Hematopoietic multipotent progenitor cell treated with erythropoietin and hydrocortisone succinate and interleukin-3 and kit ligand, for 17 days (in vitro differentiated cells): Measurements from ENCODE around the gene CAV2.

Source experiments
- DNase-seq: peaks from one replicate; pipeline ENCODE4 v3.0.0-alpha.2; 2015; ENCODE audit warnings: low spot score

Gene CAV2

DNA sequence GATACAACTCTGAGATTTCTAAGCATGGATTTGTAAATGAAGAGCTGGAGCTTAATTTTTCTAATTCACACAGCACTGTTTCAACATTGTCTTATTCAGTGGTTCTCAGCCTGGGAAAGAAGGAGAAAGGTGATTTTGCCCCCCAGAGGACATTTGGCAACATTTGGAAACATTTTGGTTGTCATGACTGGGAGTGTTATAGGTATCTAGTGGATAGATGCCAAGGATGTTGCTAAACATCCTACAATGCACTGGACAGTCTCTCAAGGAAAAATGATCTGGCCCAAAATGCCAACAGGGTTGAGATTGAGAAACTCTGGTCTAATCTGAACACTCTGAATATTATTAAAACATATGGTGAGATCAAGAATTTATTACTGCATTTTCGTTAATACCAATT, 3.8 kb upstream of the CAV2 start:
- no peak for DNase-seq

DNA sequence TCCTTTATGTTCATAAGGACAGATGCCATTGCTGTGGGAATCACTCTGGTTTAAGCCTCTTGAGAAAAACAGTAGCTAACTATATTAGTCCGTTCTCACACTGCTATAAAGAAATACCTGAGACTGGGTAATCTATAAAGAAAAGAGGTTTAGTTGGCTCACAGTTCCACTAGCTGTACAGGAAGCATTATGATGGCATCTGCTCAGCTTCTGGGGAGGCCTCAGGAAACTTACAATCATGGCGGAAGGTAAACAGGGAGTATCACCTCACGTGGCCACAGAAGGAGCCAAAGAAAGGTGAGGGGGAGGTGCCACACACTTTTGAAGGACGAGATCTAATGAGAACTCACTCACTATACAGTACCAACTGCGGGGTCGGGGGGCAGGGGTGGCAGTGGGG, 2.9 kb upstream of the CAV2 start:
- DNase-seq, result no peak

DNA sequence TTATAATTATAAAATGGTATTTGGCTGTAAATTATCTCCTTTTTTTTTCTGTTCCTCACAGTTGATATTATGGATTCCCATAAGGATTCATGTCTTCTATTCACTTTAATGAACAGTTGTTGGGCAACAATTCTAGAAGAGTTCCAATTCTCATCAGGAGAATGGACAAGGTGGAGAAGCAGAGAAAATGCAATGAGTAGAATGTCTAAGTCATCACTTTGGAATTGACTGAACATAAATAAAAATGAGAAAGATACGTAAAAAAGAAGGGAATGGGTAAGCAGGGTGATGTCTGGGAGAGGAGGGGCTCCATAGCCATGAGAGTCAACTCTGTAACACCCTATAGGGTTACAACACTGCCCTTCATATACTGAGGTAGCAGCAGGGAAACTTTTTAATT, 1.8 kb upstream of the CAV2 start:
- DNase-seq, result no peak

DNA sequence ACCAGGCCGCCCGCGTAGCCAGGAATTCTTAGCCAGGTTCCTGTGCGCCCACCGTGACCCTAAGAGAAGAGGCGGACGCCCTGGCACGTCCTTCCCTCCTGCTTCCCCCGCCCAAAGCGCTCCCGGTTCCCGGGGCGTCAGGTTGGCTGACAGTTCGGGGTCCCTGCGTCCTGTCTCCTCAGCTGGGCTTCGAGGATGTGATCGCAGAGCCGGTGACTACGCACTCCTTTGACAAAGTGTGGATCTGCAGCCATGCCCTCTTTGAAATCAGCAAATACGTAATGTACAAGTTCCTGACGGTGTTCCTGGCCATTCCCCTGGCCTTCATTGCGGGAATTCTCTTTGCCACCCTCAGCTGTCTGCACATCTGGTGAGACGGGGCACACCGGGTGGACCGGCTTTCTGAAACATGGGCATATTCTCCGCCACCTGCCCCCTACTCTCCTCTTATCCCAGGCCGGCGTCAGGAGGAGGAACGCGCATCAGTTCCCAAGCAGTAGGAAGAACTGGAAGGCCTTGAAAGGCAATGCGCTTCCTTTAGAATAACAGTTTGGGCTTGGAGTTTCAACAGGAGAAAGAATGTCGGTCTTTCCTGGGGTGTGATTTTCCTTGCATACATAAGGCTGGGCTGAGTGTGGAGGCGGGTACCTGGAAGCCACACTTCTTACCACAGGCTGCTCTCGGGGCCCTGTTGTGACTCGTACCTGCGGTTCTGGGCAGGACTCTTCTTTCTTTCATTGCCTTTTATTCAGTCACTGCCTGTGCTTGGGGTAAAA, 728 bp downstream of the CAV2 start:
- no peak for DNase-seq

DNA sequence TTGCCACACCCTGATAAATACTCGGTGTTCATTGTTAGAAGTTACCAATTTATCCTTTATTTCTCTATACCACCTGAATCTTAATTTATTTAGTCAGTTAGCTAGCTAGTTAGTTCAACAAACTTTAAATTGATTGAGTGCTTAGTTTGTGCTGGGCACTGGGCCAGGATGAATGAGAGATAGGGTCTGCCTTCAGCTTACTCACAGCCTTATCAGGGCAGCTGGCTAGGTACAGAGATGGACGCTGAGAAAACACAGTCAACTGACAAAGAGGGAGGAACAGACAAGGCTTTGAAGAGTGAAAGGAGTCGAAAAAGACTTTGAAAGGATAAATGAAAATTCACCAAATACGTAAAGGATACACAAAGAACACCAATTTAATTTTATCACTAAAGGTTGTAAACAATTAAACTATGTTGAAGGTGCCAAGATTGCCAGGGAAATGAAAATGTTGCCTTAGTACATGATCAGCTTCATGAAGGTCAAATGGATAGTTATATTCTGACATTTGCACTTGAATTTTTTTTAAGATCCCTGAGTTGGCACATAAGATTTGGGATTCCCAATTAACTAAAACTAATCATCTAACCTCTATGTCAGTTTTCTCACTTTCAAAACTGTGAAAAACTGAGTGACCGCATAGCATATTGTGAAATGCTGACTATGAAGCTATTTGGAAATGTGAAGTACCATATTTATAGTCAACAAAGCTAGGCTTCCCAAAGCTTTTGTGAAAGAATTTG, 2.1 kb downstream of the CAV2 start:
- DNase-seq, result no peak

DNA sequence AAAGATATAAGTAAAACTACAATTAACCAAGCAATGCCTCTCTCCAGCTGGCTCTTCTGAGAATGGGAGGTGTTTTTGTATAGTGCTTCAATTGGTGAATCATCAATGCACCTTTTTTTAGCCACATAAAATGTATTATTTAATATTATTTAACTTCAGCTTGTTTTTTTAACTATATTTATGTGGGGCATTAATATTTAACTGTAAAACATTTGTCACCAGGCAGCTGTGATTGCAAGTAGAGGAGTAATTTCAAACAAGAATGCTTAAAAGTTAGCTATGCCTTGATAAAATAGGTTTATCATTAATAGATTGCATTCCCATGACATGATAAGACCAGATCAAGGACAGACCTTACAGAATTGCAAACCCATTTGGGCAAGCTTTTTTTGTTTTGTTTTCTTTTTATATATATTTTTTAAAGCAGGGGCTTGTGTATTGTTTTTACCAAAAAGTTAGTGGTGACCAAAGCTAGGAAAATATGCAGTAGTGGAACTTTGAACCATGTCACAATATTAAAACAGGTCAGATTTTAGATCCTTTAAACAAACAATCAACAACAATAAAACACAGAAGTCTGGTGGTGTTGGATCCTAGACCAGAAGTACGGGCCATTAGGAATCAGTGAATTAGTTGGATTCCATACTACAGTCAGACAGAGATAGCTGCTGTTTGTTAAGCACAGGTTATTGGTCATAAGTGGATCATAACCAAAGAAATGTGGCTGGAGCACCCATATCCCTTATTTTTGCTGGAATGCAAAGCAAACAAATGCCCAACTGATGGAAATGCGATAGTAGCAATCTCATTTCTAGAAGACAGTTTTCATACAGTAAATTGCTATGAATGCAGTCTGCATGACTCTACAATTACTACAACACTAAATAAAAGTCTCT, 2.9 kb downstream of the CAV2 start:
- no peak for DNase-seq

DNA sequence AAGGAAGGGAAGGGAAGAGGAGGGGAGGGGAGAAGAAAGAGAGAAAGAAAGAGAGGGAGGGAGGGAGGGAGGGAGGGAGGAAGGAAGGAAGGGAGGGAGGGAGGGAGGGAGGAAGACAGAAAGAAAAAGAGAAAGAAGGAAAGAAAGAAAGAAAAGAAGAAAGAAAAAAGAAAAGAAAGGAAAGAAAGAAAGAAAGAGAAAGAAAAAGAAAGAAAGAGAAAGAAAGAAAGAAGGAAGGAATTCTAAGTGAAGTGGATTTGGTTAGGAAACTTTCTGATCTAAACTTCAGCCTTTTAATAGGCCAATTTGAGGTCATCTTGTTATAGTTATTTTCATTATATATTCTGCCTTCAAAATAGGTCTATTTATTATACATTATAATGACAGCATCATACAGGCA, 4.3 kb downstream of the CAV2 start:
- no peak for DNase-seq

DNA sequence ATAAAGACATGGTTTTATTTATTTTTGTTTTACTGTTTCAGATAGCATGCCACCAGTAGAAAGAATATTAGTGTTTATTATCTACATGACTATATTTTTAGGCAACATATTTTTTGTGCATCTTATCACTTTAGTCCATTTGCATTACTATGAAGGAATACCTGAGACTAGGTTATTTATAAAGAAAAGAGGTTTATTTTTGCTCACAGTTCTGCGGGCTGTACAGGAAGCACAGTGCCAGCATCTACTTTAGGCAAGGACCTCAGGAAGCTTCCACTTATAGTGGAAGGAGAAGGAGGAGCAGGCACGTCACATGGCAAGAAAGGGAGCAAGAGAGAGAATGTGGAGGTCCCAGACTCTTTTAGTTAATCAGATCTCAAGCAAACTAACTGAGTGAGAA, 5.7 kb downstream of the CAV2 start:
- DNase-seq, result no peak

DNA sequence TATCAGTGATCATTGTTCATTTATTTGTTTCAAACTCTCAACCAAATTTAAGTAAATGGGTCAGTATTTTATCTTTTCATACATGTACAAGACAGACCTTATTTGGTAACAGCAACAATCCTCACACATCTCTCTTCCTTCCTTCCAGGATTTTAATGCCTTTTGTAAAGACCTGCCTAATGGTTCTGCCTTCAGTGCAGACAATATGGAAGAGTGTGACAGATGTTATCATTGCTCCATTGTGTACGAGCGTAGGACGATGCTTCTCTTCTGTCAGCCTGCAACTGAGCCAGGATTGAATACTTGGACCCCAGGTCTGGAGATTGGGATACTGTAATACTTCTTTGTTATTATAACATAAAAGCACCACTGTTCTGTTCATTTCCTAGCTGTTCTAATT, 6.3 kb downstream of the CAV2 start:
- DNase-seq, result no peak

DNA sequence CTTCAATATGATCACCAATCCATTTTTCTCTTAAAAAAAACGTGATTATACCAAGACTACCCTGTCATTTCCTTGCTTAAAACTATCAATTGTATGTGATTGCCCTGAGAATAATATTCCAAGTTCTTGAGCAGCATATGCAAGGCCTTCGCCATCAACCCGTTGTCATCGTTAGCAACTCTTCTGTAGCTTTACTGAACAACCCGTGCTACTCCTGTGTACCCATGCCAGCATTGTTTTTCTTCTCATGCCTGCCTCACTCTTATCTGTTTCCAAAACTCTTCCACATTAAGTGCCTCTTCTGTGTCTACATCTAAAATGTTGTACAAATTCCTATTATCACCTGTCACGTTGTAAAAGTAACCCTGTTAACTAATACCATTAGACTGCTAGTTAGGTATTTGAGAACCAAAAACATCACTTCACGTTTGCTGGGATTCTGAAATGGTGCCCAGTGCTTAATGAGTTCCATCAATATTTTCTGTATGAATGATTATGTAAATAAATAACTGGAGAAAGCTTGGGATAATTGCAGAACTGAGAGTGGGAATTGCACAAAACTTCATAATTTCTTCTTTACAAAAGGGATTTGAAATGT, 10.5 kb downstream of the CAV2 start:
- no peak for DNase-seq

DNA sequence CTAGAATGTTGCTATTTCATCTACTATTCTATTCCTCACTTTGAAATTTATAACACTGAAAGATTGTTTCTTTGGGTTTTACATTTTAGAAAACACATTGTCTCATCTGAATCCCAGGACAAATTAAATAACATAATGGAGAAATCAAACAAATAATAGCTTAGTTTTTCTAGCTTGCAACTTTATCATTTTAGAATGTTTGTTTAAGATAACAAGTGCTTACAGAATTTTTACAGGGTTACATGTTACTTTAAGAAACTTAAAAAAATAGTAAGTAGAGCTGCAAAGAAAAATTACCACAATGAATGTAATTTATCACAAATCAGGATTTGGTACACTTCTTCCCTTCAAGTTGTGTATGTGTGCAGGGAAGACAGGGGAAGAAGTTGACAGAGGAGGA, 11.3 kb downstream of the CAV2 start:
- no peak for DNase-seq

DNA sequence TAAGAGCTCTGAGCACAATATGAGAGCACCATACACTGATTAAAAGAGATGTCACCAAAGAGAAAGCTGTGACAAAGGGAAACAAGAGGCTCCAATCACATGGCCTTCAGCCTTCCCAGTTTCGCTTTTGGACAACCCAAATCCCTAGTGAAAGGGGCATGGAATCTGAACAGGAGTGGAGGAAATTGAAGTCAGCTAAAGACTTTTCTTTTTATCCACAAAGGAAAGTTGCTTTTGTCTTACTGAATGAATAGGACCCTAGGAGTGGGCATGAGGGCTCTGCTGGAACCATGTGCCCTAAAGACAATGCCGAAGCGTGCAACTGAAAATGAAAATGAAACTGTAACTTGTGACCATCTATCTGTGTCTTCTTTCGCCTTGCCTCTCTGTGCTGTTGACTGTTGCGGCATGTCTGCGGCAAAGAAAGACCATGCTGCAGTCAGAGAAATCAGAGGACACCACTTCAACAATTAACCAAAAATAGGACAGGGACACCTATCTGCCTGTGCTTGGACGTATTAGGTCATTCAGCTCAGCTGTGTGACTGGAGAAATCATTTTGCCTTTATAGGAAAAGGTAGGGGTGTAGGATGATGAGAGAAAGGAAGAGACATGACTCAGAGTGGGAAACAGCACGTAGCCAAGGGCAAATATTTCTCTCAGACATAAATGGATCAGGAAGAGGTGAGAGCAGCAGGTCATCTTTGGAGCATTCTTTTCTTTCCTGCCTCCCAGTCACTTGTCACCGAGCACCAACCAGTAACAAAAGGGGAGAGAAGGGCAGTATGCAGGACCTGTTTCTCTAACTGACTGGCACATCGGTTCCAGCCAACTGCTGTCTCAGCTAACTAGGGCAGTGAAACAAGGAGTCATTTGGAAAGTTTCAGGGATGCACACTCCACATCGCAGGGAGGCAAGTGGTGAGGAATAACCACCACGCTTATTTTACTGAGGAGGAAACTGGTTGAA, 12.3 kb downstream of the CAV2 start:
- DNase-seq, result no peak

DNA sequence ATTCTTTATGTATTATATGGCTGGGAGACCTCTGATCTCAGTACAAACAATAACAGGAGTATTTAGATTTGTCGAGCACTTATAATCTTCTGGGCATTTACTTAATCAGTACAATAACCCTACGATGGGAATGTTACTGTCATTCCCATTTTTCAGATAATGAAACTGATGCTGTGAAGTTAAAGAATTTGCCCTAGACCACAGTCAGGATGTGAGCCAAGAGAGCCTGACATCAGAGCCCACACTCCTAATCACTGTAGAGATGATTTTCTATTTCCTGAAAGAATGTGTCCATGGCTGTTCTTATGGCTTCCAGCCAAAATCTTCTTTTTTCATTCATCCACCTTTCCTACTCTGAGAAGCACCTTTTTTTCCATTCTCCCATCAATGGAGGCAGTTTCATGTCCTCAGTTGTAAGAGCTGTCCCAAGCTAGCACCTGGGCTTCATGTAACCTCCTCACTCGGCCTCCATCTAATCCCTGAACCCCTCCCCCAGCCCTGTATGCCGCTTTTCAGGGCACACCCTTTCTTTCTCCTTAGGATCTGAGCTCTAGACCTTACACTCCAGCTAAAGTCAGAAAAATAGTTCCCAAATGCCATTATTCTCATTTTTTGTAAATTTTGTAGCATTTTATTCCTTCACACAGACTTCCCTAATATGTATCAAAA, 13.1 kb downstream of the CAV2 start:
- no peak for DNase-seq

DNA sequence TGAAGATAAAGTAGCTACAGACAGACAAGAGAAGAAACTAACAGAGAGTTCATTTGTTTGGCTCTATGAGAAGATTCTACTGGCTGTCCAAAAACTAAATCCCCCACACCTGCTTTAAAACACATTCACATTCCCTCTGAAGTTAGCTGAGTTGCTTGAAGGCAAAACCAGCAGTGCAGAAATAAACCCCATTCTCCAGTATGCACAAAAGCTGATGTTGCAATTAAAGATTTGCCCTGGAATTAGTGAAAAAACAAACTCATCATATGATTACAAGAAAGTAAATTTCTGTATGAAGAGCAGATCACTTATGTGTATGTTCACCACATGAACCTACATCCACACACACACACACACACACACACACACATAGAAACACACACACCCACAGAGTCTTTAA, 16.0 kb downstream of the CAV2 start:
- DNase-seq, result no peak

DNA sequence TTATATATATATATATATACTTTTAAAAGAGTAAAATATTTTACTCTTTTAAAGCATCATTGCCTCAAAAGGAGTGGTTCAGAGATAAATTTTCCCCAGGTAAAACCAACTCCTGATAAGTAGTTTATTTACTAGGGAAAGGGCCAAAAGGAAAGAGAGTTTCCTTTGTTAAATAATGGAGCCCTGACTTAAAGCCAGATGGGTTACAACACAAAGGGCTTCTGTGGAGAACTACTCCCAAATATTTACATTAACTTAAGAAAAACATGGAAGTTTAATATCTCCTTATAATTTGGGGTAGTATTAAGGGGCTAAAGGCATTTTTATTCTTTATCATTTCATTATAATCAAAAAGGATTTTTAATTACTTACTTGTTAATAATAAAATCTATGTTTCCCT, 16.8 kb downstream of the CAV2 start:
- DNase-seq, result no peak

DNA sequence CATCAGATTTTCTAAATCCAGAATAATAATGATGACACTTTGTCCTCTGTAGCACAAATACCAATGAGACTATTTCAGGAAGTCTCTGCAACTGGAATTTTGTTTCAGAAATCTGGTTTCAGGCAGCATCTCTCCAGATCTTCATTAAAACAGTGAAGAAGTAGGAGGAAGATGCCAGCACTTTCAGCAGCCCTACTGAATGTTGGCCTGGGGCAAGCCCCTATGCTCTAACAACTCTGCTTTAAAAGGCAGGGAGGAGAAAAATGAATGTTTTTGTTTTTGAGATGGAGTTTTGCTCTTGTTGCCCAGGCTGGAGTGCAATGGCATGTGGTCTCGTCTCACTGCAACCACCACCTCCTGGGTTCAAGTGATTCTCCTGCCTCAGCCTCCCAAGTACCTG, 18.1 kb downstream of the CAV2 start:
- DNase-seq, result no peak

DNA sequence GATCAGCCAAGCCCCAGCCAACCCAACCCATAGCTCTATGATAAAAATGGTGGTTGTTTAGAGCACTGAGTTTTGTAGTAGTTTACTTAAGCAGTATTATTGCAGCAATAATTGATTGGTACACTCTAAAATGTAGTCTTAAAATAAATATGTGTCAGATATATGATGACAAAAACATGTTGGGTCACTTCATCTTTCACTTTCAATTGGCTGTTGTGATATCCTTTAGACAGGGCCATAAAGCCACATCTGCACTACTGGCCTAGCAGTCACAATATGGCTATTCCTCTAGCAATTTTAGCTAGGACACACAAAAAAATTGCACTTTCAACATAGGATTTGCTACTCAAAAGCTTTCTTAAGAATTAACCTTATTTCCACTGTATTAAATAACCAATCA, 19.4 kb downstream of the CAV2 start:
- no peak for DNase-seq

DNA sequence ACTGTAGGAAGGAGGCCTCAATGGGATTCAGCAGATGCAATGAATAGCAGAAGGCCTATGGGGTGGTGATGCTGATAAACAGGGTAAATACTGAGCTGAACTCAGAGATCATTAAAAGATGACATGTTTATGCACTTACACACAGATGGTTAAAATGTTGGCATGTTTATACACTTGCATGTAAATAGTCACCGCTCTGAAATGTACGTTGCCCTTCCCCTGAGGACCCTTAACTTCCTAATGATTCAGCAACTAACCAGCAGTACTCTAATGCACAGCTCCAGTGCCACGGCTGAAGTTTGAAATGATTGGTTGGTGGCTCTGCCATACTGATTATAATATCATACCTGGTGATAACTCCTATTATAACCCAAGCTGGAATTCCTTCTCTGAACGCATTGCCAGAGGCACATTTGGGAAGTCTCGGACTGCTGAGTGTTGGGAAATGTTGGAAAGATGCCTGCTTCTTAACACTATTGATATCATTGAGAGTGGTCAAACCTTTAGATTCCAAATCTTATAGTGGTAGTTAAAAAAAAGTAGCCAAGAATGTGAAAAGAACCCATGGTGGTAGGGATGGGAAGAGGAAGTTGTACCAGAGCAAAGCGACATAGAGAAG, 21.6 kb downstream of the CAV2 start:
- DNase-seq, result no peak

DNA sequence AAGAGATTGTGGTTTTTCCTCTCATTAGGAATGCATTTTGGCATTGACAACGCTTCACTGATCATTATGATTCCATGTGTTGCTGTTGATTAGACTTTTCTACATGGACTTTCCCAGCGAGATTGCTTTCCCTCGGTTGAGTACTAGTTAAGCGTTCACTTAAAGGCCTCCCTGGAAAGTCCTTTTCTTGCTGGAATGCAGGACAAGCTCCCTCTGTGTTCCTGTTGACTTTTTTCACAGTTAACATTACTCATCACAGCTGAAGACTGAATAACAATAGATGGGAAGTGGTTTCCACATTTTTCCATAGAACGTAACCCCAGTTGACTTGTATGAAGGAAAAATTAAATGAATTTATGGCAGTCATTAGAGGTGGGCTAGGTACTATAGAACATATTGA, 22.7 kb downstream of the CAV2 start:
- DNase-seq, result no peak

DNA sequence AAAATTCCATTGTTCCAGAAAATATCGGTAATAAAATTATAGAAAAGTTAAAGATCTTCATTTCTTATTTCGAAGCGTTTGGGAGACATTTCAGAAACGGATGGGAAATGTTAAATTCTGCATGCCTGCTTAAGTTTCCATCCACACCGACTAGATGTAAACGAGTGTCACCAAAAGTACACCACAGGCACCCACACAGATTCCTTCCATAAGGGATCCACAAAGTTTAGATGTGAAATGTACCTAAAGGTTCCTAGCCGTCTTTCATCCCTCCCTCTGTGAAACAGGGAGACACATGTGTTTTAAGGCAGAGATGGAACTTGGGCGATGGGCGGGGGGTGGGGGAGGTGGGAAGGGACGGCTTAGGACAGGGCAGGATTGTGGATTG, 24.7 kb downstream of the CAV2 start:
- DNase-seq, result no peak
